Smooth muscle cell (in vitro differentiated cells): ENCODE results near the gene PUS3. TPM values are rescaled to one million over a fixed set of nuclear protein-coding genes. Genes with fewer than 3 reads are reported as not detected.
A peak's percentile ranks its signal among the peaks of the same experiment; 100 is the strongest.

ENCODE experiments used
- DNase-seq: peaks from one replicate; lab custom pipeline; 2025; ENCODE audit not compliant: unreplicated experiment; lab: John Stamatoyannopoulos, UW
- H2AFZ ChIP-seq: fragments of 200-600 bp; sonication (generic); 2 replicates; pipeline ENCODE4 v1.6.0; 2016; ENCODE audit warnings: antibody characterized with exemption, low read depth, mild to moderate bottlenecking
- H3F3A ChIP-seq: fragments of 200-600 bp; sonication (generic); 2 replicates; pipeline ENCODE4 v1.6.0; 2017; ENCODE audit warnings: antibody characterized with exemption, low read depth
- H3K27ac ChIP-seq: fragments of 200-600 bp; sonication (generic); 2 replicates; pipeline ENCODE4 v1.5.1; 2016; ENCODE audit warnings: low read depth, mild to moderate bottlenecking
- H3K27me3 ChIP-seq: fragments of 200-600 bp; sonication (generic); 2 replicates; pipeline ENCODE4 v1.6.1; 2016; ENCODE audit warnings: low read depth, mild to moderate bottlenecking
- H3K36me3 ChIP-seq: fragments of 200-600 bp; sonication (generic); 2 replicates; pipeline ENCODE4 v1.5.1; 2016; ENCODE audit warnings: low read depth
- H3K4me1 ChIP-seq: fragments of 200-600 bp; sonication (generic); 2 replicates; pipeline ENCODE4 v1.5.1; 2016; ENCODE audit warnings: low read depth
- H3K4me2 ChIP-seq: fragments of 200-600 bp; sonication (generic); 2 replicates; pipeline ENCODE4 v1.6.0; 2016; ENCODE audit warnings: mild to moderate bottlenecking
- H3K4me3 ChIP-seq: fragments of 200-600 bp; sonication (generic); 2 replicates; pipeline ENCODE4 v1.5.1; 2016; ENCODE audit warnings: mild to moderate bottlenecking
- H3K79me2 ChIP-seq: fragments of 200-600 bp; sonication (generic); 2 replicates; pipeline ENCODE4 v1.6.0; 2016; ENCODE audit warnings: low read depth, mild to moderate bottlenecking
- H3K9ac ChIP-seq: fragments of 200-600 bp; sonication (generic); 2 replicates; pipeline ENCODE4 v1.6.0; 2016; ENCODE audit warnings: low read depth
- H3K9me3 ChIP-seq: fragments of 200-600 bp; sonication (generic); replicated peaks from 2 replicates; pipeline ENCODE4 v1.5.1; 2016; ENCODE audit warnings: low read depth
- H4K20me1 ChIP-seq: fragments of 200-600 bp; sonication (generic); 2 replicates; pipeline ENCODE4 v1.6.0; 2016; ENCODE audit warnings: low read depth
- WGBS: methylation state at CpG from one replicate; pipeline ENCODE4 v1.1.7; 2016; ENCODE audit warnings: low lambda C conversion rate; 5-methylcytosine and 5-hydroxymethylcytosine counted together
- polyA plus RNA-seq: library from polyadenylated mRNA; unstranded; fragments of >200 nt; fragmentation: Nextera tagmentation; extraction: Ambion mirVana; gene quantifications from 2 replicates; pipeline ENCODE4 v1.2.1, GENCODE V29; 2016
- total RNA-seq: library from RNA; depleted of rRNA; stranded (reverse); fragments of >200 nt; gene quantifications from 2 replicates; pipeline ENCODE4 v1.2.3, GENCODE V29; 2014
- TF ChIP-seq, protein P1 (sequence below): fragments of 200-600 bp; sonication (generic); IDR thresholded peaks from 2 replicates; pipeline ENCODE4 v1.5.1; 2017; ENCODE audit warnings: borderline replicate concordance, mild to moderate bottlenecking, antibody characterized with exemption; ENCODE audit not compliant: insufficient read depth, poor library complexity, severe bottlenecking

PUS3 gene
- total and polyA plus RNA-seq, 2 experiments from 2014 or later, result 12.2 to 20.3 TPM

GRCh38 chr11:125943661-125944349 lies 40.8 kb upstream of the PUS3 start:
- H3K9me3 ChIP-seq, result no peaks in the 10 kb centered on the region
- H3K4me3 ChIP-seq, result no peak overlapping the region
- no peak for DNase-seq
- no peaks in the 10 kb centered on the region for H4K20me1 ChIP-seq
- TF ChIP-seq, protein P1, sequence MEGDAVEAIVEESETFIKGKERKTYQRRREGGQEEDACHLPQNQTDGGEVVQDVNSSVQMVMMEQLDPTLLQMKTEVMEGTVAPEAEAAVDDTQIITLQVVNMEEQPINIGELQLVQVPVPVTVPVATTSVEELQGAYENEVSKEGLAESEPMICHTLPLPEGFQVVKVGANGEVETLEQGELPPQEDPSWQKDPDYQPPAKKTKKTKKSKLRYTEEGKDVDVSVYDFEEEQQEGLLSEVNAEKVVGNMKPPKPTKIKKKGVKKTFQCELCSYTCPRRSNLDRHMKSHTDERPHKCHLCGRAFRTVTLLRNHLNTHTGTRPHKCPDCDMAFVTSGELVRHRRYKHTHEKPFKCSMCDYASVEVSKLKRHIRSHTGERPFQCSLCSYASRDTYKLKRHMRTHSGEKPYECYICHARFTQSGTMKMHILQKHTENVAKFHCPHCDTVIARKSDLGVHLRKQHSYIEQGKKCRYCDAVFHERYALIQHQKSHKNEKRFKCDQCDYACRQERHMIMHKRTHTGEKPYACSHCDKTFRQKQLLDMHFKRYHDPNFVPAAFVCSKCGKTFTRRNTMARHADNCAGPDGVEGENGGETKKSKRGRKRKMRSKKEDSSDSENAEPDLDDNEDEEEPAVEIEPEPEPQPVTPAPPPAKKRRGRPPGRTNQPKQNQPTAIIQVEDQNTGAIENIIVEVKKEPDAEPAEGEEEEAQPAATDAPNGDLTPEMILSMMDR, result no peak
- H3K79me2 ChIP-seq, result no peaks in the 10 kb centered on the region
- no peak overlapping the region for H3K4me2 ChIP-seq
- H3K36me3 ChIP-seq, result no peaks in the 10 kb centered on the region
- H3F3A ChIP-seq, result no peaks in the 10 kb centered on the region
- no peaks in the 10 kb centered on the region for H3K27me3 ChIP-seq
- no peak overlapping the region for H3K9ac ChIP-seq
- WGBS, result 89% methylated on average over 9 of the region's 9 CpGs
- no peak overlapping the region for H2AFZ ChIP-seq
- H3K27ac ChIP-seq, result no peak overlapping the region
- peaks cover 3% of the 10 kb centered on the region for H3K4me1 ChIP-seq

DNA sequence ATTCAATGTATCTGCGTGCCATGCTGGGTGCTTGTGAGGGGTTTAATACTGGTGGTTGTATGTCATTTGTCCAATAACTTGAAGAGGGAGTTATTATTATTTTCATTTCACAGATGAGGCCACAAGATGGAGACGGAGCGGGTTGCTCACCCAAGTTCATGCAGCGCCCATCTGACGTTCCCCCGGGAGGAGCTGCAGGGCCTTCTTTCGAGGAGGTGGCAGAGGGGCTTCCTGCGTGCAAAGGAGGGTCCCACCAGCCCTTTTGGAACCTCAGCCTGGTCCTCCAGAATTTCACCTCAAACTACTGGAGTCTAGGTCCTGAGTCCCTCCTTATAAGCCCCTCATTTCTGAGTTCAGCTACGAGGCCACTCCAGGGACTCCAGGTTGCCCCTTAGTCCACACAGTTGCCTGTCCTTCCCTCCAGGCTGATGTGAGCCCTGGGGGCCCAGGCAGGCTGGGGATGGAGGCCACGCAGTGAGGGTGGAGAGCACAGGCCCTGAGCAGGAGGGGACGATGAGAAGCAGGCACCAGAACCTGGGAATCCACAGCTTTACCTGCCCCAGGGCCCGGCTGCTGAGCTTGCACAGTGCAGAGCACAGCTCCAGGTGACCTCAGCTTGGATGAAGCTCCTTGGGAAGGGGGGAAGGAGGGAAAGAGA lies 39.9 kb upstream of the PUS3 start:
- WGBS, result 96% methylated on average over 12 of the region's 12 CpGs
- TF ChIP-seq, protein P1, result no peak
- Histone ChIP-seq H3K4me3 (no peak overlapping the region), H3K36me3 (no peaks in the 10 kb centered on the region), H3K27ac (no peak overlapping the region), H3K4me1 (peaks cover 3% of the 10 kb centered on the region), H3K9ac (no peak overlapping the region), H3K4me2 (no peak overlapping the region), H2AFZ (no peak overlapping the region), H3K27me3 (no peaks in the 10 kb centered on the region), H3F3A (no peaks in the 10 kb centered on the region), H3K9me3 (no peaks in the 10 kb centered on the region), H4K20me1 (no peaks in the 10 kb centered on the region), H3K79me2 (no peaks in the 10 kb centered on the region)
- DNase-seq, result no peak

DNA sequence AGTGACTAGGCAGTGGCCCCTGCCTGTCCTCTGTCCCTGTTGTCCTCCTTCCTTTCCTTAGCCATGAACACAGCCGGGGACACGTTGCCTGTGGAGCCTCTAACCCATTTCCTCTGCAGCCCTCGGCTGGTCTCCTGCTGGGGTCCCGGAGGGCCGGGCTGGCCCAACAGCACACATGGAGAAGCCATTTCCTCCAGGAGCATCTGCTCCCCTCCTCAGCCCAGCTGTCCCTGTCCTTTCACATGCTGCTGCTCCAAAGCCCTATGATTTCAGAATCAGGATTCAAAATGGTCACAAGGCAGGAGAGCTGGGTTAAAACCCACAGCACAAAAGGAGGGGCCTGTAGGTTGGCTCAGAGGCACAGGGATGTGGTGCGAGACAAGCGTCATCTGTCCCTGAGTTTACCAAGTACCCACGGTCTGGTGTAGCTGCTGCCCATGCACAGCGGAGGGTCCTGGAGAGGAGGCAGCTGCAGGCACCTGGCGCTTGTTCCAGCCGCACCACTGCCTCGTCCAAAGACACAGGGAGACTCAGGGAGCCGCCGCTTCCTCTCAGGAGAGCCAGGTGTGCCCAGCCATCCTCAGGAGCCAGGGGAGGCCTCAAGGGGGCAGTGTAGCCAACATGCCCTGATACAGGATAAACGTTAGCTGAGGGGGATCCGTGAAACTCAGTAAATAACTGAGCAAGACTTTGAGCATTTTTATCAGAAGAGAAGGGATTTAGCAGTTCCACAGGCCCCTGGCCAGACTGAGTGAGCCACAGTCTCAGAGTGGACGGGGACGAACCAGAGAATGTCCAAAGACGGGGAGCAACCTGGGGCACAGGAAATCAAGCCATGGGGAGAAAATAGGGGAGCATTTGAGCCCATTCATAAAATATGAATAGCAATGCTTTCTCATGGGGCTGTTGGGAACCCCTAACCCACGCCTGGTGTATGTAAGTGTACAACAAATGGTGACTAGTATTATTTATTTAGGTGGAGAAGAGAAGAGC lies 38.9 kb upstream of the PUS3 start:
- DNase-seq, result no peak
- H3K27me3 ChIP-seq, result no peaks in the 10 kb centered on the region
- H3K36me3 ChIP-seq, result no peaks in the 10 kb centered on the region
- WGBS, result 37% methylated on average over 20 of the region's 20 CpGs
- no peak overlapping the region for H3K4me3 ChIP-seq
- no peaks in the 10 kb centered on the region for H3K9me3 ChIP-seq
- H3K4me2 ChIP-seq, result no peak overlapping the region
- H3K4me1 ChIP-seq, result peaks cover 3% of the 10 kb centered on the region
- H3F3A ChIP-seq, result no peaks in the 10 kb centered on the region
- no peak overlapping the region for H3K27ac ChIP-seq
- no peak overlapping the region for H3K9ac ChIP-seq
- TF ChIP-seq, protein P1, result peak; percentile 61
- H4K20me1 ChIP-seq, result no peaks in the 10 kb centered on the region
- no peak overlapping the region for H2AFZ ChIP-seq
- H3K79me2 ChIP-seq, result no peaks in the 10 kb centered on the region
